D721Med (cell line): Measurements from ENCODE around the gene FFAR3.
"Not testable (repeated sequence)": the region's sequence is repeated elsewhere in the genome, so short reads cannot be mapped to it uniquely, and the experiment has no call there.

Experiments
- DNase-seq: peaks from one replicate; pipeline ENCODE4 v3.0.0; 2011; ENCODE audit warnings: low spot score; ENCODE audit not compliant: insufficient read length
- FAIRE-seq: peaks from 2 replicates; lab custom pipeline; 2011; peaks lifted over from hg19 to GRCh38; lab: Jason Lieb, UNC
- TF ChIP-seq, protein P1 (sequence below): IDR thresholded peaks from 2 replicates; pipeline ENCODE4 v1.5.1; 2012; ENCODE audit warnings: mild to moderate bottlenecking, control low read depth; ENCODE audit not compliant: insufficient read depth; ENCODE audit errors: missing control alignments

Gene FFAR3

DNA sequence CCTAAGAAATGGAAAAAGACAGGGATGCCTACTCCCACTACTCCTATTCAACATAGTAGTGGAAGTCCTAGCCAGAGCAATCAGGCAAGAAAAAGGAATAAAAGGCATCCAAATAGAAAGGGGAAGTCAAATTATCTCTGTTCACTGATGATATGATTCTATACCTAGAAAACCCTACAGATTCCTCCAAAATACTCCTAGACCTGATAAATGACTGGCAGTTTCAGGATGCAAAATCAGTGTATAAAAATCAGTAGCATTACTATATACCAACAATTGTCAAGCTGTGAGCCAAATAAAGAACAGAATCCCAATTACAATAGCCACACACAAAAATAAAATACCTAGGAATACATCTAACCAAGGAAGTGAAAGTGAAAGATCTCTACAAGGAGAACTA is 11.3 kb downstream of the FFAR3 start:
- FAIRE-seq: no peak
- no peak for DNase-seq
- TF ChIP-seq, protein P1, sequence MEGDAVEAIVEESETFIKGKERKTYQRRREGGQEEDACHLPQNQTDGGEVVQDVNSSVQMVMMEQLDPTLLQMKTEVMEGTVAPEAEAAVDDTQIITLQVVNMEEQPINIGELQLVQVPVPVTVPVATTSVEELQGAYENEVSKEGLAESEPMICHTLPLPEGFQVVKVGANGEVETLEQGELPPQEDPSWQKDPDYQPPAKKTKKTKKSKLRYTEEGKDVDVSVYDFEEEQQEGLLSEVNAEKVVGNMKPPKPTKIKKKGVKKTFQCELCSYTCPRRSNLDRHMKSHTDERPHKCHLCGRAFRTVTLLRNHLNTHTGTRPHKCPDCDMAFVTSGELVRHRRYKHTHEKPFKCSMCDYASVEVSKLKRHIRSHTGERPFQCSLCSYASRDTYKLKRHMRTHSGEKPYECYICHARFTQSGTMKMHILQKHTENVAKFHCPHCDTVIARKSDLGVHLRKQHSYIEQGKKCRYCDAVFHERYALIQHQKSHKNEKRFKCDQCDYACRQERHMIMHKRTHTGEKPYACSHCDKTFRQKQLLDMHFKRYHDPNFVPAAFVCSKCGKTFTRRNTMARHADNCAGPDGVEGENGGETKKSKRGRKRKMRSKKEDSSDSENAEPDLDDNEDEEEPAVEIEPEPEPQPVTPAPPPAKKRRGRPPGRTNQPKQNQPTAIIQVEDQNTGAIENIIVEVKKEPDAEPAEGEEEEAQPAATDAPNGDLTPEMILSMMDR: no peak

DNA sequence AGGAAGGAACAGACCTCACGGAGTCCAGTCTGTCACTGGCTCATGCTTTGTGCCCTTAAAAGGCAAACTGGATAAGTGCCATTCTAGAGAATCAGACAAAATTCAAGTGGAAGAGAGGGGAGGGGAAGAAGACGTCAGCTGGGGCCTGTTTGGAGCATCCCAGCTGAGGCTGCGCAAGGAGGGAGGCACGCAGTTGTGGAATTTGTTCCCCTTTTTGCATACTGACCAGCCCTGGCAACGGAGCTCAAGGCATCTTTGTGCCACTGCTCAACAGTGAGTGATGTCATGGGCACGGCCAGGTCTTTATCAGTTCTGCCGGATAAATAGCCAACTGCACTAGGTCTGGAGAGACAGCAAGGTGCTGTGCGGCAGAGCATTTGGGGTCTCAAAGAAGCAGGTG is 12.5 kb downstream of the FFAR3 start, which contains the start of gene GPR42:
TSS of gene GPR42 (plus strand) at position 347 of the 400 bp plus-strand sequence. CDS start 292 bp downstream, outside the sequence.
- FAIRE-seq (no peak), DNase-seq (no peak)
- TF ChIP-seq, protein P1: no peak

DNA sequence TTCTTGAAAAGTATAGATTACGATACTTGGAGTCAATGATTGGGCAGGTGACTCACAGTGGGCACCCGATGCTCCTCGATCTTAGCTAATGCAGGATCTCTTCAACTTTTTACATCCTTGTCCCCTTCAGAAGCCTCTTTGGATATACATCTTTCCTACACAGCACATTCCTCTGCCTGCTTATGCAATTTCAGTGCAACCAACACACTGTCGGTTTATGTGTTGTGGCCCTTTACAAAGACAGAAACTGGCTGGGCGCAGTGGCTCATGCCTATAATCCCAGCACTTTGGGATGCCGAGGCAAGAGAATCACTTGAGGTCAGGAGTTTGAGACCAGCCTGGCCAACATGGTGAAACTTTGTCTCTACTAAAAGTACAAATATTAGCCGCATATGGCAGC is 15.2 kb downstream of the FFAR3 start:
- FAIRE-seq: no peak
- TF ChIP-seq, protein P1: no peak
- DNase-seq: no peak

DNA sequence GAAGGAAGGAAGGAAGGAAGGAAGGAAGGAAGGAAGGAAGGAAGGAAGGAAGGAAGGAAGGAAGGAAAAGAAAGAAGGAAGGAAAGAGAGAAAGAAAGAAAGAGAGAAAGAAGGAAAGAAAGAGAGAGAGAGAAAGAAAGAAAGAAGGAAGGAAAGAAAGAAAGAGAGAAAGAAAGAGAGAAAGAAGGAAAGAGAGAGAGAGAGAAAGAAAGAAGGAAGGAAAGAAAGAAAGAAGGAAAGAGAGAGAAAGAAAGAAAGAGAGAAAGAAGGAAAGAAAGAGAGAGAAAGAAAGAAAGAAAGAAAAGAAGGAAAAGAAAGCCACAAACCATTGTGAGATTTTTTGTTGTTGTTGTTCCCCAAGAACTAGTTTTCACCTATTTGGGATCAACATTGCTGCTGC is 15.8 kb downstream of the FFAR3 start:
- not testable (repeated sequence) for DNase-seq, FAIRE-seq

DNA sequence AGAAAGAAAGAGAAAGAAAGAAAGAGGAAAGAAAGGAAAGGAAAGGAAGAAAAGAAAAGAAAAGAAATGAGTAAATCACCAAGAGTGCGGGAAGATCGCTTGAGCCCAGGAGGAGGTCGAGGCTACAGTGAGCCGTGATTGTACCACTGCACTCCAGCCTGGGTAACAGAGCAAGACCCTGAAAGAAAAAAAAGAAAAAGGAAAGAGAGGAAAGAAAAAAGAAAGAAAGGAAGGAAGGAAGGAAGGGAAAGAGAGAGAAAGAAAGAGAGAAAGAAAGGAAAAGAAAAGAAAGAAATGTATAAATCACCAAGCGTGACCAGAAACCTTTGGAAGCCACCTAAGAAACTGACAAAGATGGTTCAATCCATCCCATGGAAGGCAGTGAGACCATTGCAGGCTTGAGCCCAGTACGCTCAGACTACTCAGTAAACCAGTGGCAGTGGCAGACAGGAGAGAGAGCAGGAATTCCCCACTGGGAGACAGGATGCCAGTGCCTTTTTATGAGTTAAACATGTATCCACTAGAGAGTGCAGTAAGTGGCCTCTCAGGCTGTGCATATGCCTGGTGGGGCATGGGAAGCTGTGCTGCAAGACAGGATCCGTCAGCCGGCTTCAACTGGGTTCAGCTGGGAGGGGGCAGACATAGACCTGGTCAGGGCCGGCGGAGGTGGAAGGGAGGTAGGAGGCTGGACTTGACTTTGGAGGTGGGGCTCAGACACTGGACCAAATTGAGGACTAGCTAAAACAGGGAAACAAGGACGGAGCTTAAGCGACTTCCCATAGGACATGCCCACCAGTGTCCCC is 17.4 kb downstream of the FFAR3 start:
- TF ChIP-seq, protein P1: no peak
- DNase-seq: no peak
- no peak for FAIRE-seq

DNA sequence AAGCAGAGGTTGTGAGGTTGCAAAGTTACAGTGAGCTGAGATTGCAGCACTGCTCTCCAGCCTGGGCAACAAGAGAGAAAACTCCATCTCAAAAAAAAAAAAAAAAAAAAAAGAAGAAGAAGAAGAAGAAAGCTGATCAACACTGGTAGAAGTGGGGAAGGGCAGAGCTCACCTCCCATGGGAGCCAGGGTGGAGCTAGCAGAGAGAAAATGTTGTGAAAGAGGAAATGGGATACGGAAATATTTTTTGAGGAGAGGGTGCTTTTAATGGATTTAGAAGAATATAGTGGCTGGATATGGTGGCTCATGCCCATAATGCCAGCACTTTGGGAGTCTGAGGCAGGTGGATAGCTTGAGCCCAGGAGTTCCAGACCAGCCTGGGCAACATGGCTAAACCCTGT is 19.4 kb downstream of the FFAR3 start:
- FAIRE-seq (no peak), DNase-seq (no peak)
- TF ChIP-seq, protein P1: no peak

DNA sequence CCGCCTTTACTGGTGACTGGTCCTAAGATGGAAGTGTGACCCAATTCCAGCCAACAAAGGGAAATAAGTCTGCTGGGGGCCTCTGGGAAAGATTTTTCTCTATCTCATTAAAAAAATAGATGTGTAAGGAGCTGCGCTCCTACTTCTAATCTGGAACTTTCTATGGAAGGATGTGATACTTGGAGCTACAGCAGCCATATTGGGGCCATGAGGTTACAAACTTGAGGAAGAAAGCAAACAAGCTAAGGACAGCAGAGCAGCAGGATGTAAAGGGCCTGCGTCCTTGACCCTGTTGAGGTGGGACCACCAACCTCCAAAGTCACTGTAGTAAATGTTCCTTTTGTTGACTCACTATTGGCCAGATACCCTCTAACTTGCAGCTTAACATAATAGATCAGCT is 20.1 kb downstream of the FFAR3 start:
- DNase-seq: no peak
- no peak for FAIRE-seq

DNA sequence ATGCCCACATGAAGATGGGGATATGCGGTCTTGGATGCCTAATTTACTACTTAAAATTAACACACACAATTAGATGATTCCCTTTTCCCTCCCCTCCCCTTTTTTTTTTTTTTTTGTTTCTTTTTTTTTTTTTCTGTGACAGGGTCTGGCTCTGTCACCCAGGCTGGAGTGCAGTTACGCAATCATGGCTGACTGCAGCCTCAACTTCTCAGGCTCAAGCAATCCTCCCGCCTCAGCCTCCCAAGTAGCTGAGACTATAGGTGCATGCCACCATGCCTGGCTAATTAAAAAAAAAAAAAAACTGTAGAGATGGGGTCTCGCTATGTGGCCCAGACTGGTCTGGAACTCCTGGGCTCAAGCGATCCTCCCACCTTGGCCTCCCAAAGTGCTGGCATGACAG is 21.3 kb downstream of the FFAR3 start:
- DNase-seq, FAIRE-seq: not testable (repeated sequence)

More for the DNA sequence above, 20.1 kb downstream of the FFAR3 start:
- TF ChIP-seq, protein P1: no peak
